RPMI8226 (cell line): ENCODE data around the gene TANC1.

ENCODE experiments used
- DNase-seq: peaks from one replicate; pipeline ENCODE4 v3.0.0-alpha.2; 2015

The TANC1 gene

DNA sequence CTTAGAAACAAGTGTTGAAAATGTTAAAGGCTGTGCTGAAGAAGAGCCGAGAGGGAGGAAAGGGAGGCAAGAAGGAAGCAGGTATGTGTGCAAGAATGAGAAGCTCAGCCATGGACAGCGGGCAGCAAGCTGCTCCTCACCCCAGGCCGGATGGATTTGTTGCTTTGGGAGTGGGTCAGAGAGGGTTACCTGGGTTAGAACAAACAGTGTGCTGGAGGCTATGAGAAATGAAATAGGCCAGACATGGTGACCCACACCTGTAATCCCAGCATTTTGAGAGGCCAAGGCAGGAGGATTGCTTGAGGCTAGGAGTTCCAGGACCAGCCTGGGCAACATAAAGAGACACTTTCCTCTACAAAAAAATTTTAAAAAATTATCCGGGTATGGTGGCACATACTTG lies 97.5 kb downstream of the TANC1 start:
- DNase-seq = no peak

DNA sequence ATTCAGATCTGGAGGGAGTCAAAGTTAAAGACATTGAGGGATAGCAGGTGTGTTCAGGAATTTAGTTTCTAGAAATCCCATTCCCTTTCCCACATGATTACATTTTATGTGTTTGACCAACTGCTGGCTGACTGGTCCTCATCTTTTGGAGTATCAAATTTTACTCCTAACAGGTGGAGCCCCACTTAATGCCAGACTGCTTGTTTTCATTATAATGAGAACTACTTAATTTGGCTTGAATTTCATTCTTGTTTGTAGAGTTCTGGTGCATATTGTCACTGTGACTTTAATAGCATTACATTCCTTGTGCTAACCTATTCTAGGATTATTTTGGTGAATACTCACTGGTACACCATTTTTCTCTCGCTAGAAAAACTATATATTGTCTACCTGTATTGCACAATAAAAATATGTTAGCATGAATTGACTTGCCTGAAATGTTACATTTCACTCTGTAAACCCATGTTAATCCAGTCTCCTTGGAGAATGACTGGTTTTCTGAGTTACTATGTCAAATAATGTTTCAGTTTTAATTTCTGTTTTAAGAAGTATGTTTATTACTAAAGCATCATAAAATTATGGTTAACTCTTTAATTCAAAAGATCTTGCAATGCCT lies 98.2 kb downstream of the TANC1 start:
- DNase-seq = no peak

DNA sequence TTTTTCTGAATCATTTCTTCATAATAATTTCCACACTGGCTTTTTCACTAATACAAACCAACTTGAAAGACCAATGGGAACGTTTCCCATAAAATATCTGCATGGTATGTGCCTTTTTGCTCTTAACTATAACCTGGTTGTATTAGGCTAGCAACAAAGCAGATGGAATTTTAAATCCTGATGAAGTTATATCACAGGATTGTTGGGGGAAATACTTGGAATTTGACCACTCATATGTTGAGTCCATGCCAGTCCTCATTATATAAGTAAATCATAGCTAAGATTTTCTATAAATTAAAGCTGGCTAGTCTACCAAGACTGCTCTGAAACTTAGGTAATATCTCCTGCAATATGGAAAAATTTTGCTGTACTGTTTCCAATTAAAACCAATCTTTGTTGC lies 99.5 kb downstream of the TANC1 start:
- no peak for DNase-seq

DNA sequence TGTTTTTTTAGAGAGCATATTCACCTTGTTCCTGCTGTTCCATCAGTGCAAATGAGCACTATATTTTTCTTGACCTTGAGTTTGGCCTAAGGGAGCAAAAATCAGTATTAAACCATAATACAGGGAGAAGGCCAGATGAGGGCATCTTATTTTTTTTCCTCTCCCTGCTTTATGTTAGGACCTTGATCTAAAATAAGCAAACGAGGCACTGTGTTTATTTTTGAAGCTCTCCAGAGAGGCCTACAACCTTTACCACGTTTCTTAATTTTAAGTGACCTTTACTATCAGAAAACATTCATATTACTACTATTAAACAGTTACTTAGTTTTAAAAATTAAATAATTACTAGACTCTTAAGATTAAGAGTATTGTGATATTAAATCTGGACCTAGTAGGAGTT lies 100.8 kb downstream of the TANC1 start:
- DNase-seq = no peak

DNA sequence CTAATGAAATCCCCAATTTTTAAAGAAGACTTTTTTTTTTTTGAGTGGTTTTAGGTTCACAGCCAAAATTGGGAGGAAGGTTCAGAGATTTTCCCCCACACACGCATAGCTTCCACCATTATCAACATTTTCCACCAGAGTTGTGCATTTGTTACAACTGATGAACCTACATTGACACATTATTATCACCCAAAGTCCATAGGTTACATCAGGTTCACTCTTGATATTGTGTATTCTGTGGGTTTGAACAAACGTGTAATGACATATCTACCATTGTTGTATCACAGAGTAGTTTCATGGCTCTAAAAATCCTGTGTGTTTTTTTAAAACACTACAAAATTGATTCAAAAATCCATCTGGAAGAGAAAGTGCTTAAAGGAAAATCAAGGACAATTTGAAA lies 101.8 kb downstream of the TANC1 start:
- DNase-seq = no peak

DNA sequence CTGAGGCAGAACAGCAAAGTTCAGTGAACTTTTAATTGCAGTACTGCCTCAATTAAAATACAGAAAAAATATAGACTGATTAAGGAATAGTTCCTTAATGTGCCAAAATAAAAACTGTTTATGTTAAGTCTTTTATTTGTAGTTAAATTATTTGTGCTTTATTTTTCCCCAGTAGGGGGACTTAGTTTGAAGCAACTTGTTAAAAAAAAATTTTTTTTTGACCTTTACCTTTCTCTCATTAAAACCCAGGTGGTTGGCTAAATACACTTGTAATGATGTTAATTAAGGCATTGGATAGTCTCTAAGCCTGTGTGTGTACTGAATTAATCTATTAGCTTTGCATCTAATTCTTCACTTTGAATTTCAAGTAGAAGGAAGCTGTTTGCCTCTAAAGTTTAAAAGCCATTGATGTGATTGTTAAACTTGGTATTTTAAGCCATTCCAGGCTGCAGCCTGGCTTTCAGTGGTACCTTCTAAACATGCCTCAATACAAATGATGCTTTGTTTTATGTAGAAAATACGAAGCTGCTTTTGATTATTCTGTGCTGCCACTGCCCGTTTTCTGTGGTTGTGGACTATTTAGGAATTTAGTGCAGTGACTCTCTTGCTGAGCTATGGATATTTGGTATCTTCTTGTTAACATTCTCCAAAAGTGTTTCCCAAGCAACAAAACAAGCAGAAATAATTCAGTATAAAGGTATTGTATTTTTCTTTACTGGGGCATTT lies 102.9 kb downstream of the TANC1 start:
- DNase-seq = no peak

DNA sequence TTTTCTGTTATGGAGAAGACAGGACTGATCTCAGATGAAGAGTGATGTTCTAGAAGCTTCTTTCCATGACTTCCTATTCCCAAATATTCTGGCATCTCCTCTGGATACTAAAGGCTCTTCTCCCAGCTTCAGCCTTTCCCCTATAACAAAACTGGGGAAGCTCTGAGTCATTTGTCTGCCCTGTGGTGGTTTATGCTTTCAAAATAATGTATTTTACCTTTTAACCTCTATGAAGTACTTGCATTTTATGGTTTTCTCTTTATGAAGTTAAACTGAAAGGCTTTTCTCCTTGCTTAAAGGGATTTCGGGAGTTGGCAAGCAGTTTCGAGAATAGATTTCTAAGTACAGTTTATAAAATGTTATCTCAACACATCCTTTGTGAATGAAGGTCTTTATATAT lies 104.4 kb downstream of the TANC1 start:
- DNase-seq = no peak

DNA sequence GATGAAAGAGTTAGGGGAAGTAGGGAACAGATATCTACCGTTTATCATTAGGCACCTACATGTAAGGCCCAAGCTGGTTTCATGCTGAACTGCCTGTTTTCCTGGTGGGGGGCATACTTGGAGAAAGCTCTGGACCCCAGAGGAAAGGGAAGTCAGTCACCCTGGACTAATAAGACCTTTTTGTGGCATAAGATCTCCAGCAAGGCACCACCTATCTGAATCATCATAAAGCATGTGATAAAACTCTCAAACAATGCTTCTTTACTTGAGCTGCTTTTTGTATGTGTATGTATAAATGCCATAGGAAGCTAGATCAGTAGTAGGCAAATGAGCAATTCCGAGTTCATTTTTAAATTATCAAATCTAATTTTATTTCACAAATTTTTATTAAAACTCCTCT lies 104.8 kb downstream of the TANC1 start:
- no peak for DNase-seq

DNA sequence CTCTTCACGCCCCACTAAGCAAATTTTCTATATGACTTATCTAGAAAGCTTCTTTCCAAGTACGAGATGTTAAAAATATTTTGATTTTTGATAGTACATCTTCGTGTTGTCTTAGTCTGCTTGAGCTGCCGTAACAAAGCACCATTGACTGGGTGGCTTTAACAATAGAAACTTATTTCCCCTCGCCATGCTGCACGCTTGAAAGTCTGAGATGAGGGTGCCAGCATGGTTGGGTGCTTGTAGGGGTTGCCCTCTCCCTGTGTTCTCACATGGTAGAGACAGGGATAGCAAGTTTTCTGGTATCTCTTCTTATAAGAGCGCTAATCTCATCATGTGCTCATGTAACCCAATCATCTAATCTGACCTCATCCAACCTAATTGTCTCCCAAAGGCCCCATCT lies 106.2 kb downstream of the TANC1 start:
- no peak for DNase-seq

DNA sequence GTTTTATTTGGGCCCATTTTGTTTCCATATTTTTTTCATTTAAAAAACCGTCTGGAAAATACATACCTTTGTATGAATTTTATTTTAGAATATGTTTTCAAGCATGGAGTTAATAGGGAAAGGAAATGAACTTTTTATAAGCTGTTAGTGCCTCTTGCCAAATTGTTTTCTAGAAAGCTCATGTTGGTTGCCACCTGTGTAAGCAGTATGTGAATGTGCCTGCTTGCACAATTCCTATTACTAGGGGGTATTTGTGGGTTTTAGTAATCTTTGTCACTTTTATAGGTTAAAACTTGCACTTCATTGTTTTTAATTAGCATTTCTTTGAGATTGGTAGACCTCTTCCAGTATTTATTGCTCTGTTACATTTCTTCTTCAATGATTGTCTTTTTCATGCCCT lies 107.3 kb downstream of the TANC1 start:
- no peak for DNase-seq

DNA sequence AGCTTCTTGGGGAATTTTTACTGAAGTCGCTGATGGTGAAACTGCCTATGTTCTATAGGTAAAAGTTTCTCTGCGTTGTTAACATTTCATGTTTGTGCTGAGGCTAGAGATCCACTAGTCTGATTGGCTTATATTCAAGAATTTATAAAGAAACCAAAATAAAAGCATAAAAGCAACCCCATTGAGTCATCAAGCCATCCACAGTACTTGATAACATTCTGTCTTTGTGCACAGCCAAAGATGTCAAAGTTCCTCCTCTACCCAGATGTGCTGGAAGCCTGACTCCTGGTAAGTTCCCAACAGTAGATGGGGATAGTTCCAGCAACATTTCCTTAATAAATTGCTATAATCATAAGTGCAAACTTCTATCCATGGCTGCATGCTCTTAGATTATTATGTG lies 107.8 kb downstream of the TANC1 start:
- DNase-seq = no peak

DNA sequence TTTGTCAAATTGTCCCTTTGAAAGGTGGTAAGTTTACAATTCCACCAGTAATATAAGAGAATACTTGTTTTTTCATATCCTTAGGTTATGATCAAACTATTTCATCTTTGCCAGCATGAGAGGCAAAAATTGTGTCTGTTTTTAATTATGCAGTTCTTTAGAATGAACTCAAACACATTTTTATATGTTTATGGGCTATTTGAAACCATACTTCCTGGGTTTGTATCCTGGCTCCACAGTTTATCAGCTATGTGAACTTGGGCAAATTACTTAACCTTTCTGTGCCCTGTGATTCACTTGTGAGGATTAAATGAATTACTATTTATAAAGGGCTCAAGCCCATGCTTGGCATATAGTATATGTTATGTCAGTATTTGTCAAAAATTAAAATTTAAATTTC lies 109.4 kb downstream of the TANC1 start:
- DNase-seq = no peak

DNA sequence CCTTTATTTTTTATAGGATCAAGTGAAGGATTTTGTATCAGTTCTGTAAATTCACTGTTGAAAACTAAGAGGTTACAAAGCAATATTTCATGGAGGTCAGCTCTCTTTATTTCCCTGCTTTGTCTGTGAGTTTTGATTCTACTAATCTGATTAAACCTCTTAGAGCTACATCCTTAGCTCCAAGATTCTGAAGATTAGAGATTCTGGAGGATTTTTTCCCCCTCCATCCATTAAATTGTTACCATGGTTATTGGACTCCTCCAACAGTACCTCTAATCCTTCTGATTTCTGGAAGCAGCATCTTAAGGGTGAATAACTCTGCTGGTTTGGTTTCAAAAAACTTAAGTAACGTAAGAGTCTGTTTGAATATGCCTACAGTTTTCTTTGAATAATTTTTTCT lies 110.0 kb downstream of the TANC1 start:
- DNase-seq = no peak

DNA sequence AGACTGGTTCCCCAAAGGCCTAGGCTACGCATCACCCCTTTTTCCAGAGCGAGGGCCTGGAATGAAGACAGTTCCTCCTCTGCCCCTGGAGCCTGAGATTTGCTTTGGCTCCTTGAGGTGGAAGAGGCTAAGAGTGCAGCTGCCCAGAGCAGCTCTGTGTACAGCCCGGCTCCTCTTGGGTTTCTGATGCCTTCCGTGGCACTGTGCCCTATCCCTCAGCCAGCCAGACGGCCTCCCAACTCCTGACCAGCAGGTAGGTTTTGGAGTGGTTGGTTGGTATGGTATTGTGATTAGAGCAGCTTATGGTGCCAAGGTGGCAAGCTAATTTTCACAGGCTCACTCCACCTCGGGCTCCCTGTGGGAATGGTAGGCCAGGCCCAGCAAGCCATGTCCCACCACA lies 112.2 kb downstream of the TANC1 start:
- DNase-seq = no peak

DNA sequence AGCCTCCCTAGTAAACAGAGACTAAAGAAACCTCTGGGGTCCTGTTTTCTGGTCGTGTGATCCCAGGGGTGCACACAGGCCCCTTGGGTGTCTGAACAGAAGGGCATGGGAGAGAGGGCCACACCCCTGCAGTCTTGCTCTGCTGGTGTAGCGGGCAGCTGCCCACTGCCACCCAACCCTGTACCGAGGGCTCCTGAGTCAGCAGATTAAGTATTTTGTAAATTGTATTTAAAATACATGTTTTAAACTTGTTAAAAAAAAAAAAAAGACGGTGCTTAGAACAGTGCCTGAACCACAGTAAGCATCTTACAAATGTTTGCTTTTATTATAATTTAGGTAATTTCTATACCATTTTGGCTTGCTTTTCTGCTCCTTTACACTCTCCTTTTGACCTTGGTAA lies 113.7 kb downstream of the TANC1 start:
- no peak for DNase-seq

DNA sequence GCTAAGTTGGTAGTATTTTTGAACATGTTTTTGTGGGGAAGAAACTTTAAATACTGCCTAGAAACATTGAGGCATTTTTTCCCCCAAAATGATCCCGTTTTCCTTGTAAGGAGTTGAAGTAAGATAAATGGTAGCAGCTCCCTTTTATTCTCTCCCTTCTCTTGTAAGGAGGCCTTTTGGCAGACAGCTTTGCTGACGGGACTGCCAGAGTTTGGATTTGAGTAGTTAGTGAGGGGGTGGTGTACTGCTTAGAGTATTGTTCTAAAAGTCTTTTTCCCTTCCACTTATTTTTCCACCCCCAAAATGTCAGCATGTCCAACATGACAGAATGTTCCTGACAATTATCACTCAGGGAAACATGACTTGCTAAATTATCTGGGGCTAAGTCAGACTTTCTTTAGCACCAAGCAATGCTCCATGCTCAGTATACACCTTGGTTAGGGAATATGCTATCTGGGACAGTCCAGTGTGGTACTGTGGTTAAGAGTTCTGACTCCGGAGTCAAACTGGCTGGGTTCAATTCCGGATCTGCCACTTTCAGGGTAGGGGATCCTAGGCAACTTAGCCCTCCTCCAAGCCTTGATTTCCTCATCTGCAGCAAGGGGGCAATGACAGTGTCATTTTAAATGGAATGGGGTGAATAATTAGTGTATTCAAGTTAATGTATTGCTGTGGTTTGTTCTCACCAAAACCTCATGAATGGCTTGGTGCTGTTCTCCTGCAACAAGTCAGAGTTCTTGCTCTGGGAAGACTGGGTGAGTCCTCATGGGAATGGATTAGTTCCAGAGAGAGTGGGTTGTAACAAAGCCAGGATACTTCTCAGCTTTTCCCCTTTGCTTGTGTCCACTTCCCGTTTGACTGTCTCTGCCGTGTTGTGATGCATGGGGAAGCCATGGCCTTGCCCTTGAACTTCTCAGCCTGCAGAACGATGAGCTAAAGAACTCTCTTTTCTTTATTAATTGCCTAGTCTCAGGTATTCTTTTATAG lies 116.2 kb downstream of the TANC1 start:
- DNase-seq = no peak

DNA sequence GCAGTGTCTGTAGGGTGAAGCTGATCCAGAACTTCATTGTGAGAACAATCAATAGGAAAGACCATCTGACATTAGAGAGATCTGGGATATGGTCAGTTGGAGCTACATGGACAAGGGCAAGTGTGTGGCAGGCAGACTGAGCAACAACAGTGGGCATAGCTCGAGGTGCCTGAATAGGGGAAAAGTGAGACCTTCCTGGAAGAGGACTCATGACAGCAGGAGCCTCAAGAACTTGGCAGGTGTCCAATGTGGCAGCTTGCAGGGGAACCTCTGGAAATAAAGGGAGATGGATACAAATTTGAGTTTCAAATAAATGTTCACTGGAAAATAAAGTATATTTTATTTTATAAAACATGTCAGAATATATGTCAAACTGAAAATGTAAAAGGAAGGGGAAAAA lies 117.9 kb downstream of the TANC1 start:
- no peak for DNase-seq

DNA sequence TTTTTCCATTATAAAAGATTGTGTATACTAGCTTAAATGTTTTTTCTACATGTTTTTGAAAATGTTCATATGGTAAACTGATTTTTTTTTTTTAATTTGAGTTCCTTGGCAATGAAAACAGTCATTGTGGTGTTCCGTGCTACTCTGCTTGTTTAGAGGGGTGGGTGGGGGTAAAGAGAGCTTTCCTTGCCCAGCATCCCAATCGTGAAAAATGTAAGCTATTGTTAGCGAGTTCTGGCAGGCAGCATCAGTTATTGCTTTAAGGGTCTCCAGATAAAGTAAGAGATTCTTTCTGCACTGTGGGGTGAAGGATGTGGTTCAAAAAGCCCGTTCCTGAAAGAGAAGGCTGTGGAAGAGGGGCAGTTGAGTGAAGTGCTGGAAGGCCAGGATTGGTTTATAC lies 118.4 kb downstream of the TANC1 start:
- DNase-seq = no peak

DNA sequence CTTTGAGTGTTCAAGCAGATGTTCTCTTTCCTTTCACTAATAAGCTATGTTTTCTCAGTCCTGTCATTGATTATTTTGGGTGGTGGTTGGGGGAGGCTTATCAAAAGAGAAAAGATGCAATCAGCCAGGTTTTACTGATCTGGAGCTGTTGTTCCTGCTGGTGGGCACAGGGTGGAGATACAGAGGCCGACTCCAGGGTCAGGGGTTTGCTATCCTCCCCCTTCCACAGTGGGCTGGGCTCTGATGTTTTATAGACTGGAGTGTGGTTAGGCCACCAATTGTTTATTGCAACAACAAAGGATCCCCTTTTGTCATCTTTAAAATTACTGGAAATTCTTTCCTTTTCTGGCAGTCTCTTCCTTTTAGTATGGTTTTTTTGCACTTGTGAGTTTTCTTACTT lies 120.5 kb downstream of the TANC1 start:
- no peak for DNase-seq

DNA sequence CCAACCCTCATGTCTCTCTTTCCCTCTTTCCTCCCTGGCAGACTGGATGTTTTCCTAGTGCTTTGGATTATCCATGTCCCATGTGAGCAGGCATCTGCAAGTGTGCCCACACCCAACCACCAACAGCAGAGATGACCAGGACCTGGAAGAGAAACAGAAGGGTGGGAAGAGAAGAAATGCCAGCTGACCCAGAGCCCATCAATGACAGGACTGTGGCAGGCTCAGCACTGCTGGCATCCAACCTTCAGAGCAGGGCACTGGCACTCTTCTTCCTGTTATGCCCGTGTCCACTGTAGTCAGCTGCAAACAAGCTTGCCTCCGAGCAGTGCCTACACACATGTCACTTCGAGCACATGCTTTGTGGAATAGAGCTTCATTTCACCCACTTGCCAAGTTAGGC lies 121.1 kb downstream of the TANC1 start:
- no peak for DNase-seq

DNA sequence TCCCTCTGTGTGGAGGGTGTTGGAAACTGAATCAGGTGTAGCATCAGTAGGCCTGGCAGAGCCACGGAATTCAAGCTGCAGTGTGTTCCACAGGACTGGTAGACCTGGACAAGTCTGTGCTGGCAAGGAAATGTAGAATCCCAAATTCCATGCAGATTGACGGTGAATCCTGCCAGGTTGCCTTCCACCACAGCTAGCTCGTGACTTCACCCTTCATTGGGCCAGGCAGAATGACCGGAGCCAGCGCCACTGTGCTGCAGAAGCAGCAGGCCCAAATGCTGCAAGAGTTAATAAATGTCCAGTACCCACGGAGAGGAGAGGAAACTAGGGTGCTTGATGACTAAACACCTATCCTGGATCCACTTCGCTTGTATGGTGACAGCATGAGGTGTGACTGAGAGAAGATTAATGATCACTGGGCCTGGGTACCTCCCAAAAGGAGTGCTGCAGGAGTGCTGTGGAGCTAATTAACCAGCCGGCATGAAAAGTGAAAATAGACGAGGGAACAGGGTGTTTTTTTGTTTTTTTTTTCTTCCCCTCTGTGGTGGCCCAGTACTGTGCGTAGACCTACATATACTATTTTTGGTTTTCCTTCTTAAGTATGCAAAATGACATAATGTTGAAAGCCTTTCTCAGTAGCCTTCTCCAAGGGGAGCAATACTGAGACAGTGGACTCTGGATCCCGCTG lies 122.2 kb downstream of the TANC1 start:
- no peak for DNase-seq

DNA sequence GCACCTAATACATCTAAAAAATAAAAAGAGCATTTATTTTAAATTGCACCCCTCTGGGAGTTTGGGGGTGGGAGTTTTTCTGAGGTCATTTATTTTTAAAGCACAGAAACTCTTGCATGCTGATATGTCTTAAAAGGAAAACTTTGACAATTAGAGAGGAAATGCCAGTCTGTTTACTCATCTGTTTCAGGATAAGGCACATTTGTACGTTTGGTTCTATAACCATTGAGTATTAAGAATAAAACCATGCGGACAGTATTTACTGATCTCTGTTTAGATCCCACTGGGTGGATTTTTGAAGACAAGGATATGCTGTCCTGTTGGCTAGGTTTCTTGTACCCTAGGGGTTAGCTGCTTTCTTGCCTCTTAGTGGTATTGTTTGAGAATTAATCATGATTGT lies 122.9 kb downstream of the TANC1 start:
- DNase-seq = no peak

DNA sequence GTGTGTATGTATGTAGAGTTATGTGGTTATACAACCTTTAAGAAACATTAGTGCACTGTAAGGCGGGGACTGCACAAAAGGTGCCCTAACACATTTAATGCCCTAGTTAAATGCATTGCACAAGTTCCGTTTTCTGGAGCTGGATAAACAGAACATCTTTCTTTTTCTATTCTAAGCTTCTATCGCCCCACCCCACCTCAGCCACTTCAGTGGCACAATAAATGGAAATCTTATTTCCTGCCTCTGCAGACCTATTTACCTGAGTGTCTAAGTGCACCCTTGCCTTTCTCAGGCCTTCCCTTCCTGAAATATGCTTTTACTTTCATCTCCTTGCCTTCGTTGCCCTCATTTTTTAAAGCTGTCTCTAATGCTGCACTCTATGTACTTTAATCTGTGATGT lies 123.5 kb downstream of the TANC1 start:
- DNase-seq = peak; percentile 10
